ENCODE results near the gene ARHGAP42. TPM values are rescaled to one million over a fixed set of nuclear protein-coding genes. Genes with fewer than 3 reads are reported as not detected.
A peak's percentile ranks its signal among the peaks of the same experiment; 100 is the strongest.

ARHGAP42 gene
- total and polyA plus RNA-seq, 10 donors, result 3.5 to 31.0 (median 19.6) TPM

- 20 to 41% (median 22%) methylated on average over 2 of the region's 2 CpGs for WGBS, 5 donors
- Histone ChIP-seq H3K4me3 (no peak overlapping the region), H3K4me1 (peaks cover 0 to 8% (median 0%) of the 10 kb centered on the region in 6 donors), H3K36me3 (no peaks in the 10 kb centered on the region), H3K27ac (peak overlapping the region in 2 of 8 donors; percentile 13 to 20), H3K9me3 (peaks cover 0 to 9% (median 7%) of the 10 kb centered on the region in 8 donors), H3K27me3 (replicated peaks in 1 of 7) (no peaks in the 10 kb centered on the region)
- intact Hi-C loops (cut with DNase I; ENCODE audit: low total_unique reads), result no loop called here
- TF ChIP-seq POLR2AphosphoS5 (IDR thresholded peaks at IDR 0.05) (peak in 1 of 3 donors; percentile 7), POLR2A (IDR thresholded peaks at IDR 0.05) (no peak)
- TF ChIP-seq, protein P1, sequence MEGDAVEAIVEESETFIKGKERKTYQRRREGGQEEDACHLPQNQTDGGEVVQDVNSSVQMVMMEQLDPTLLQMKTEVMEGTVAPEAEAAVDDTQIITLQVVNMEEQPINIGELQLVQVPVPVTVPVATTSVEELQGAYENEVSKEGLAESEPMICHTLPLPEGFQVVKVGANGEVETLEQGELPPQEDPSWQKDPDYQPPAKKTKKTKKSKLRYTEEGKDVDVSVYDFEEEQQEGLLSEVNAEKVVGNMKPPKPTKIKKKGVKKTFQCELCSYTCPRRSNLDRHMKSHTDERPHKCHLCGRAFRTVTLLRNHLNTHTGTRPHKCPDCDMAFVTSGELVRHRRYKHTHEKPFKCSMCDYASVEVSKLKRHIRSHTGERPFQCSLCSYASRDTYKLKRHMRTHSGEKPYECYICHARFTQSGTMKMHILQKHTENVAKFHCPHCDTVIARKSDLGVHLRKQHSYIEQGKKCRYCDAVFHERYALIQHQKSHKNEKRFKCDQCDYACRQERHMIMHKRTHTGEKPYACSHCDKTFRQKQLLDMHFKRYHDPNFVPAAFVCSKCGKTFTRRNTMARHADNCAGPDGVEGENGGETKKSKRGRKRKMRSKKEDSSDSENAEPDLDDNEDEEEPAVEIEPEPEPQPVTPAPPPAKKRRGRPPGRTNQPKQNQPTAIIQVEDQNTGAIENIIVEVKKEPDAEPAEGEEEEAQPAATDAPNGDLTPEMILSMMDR (IDR thresholded peaks at IDR 0.05 in 8 of 11, conservative IDR thresholded peaks at IDR 0.05 in 3 of 11), result no peak
- no peak for DNase-seq
Measured at GRCh38 chr11:100863080-100863581, 176.0 kb downstream of the ARHGAP42 start.

DNA sequence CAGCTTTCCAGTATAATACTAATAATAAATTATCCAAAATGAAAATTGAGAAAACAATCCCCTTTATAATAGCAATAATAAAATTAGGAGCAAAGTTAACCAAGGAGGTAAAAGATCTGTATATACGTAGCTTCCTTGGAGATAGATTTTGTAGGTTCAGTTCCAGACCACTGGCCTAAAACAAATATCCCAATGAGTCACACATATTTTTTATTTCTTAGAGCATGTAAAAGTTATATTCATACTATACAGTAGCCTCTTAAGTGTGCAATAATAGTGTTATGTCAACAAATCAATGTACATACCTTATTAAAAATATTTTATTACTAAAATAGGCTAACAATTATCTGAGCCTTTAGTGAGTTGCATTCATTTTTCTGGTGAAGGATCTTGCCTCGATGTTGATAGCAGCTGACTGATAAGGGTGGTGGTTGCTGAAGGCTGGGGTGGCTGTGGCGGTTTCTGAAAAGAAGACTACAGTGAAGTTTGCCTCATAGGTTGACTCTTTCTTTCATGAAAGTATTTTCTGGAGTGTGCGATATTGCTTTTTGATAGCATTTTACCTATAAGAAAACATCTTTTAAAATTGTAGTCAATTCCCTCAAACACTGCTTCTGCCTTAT, 178.5 kb downstream of the ARHGAP42 start:
- intact Hi-C loops (cut with DNase I; ENCODE audit: low total_unique reads), result no loop called here
- Histone ChIP-seq H3K4me1 (peaks cover 0 to 8% (median 0%) of the 10 kb centered on the region in 6 donors), H3K9me3 (peaks cover 0 to 9% (median 7%) of the 10 kb centered on the region in 8 donors), H3K36me3 (no peaks in the 10 kb centered on the region), H3K27me3 (replicated peaks in 1 of 7) (no peaks in the 10 kb centered on the region), H3K27ac (no peak overlapping the region), H3K4me3 (no peak overlapping the region)
- WGBS, 5 donors, result 60 to 89% (median 79%) methylated on average over 4 of the region's 4 CpGs
- TF ChIP-seq, protein P1 (IDR thresholded peaks at IDR 0.05 in 8 of 11, conservative IDR thresholded peaks at IDR 0.05 in 3 of 11), result no peak
- no peak for TF ChIP-seq POLR2AphosphoS5 (IDR thresholded peaks at IDR 0.05)
- TF ChIP-seq POLR2A (IDR thresholded peaks at IDR 0.05), result no peak
- DNase-seq, result no peak

DNA sequence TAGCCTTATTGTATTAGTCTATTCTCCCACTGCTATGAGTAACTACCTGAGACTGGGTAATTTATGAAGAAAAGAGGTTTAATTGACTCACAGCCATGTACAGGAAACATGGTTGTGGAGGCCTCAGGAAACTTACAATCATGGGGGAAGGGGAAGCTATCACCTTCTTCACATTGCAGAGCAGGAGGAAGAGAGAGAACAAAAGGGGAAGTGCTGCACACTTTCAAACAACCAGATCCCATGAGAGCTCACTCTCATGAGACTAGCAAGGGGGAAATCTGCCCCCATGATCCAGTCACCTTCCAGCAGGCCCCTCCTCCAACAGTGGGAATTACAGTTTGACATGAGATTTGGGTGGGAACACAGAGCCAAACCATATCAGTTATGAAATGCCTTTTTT, 179.4 kb downstream of the ARHGAP42 start:
- H3K4me1 ChIP-seq, result peaks cover 0 to 8% (median 0%) of the 10 kb centered on the region in 6 donors
- TF ChIP-seq, protein P1 (IDR thresholded peaks at IDR 0.05 in 8 of 11, conservative IDR thresholded peaks at IDR 0.05 in 3 of 11), result no peak
- TF ChIP-seq POLR2A (IDR thresholded peaks at IDR 0.05) (no peak), POLR2AphosphoS5 (IDR thresholded peaks at IDR 0.05) (no peak)
- no peaks in the 10 kb centered on the region for H3K36me3 ChIP-seq
- H3K27ac ChIP-seq, result no peak overlapping the region
- H3K9me3 ChIP-seq, result peaks cover 0 to 9% (median 7%) of the 10 kb centered on the region in 8 donors
- no peaks in the 10 kb centered on the region for H3K27me3 ChIP-seq (replicated peaks in 1 of 7)
- no peak overlapping the region for H3K4me3 ChIP-seq
- DNase-seq, result no peak
- intact Hi-C loops (cut with DNase I; ENCODE audit: low total_unique reads), result no loop called here

- intact Hi-C loops (cut with DNase I; ENCODE audit: low total_unique reads), result no loop called here
- H3K27ac ChIP-seq, result no peak overlapping the region
- TF ChIP-seq, protein P1 (IDR thresholded peaks at IDR 0.05 in 8 of 11, conservative IDR thresholded peaks at IDR 0.05 in 3 of 11), result no peak
- no peak for TF ChIP-seq POLR2A (IDR thresholded peaks at IDR 0.05)
- H3K9me3 ChIP-seq, result peaks cover 0 to 9% (median 7%) of the 10 kb centered on the region in 8 donors
- WGBS, 5 donors, result 79 to 88% (median 86%) methylated on average over 2 of the region's 2 CpGs
- H3K27me3 ChIP-seq (replicated peaks in 1 of 7), result no peaks in the 10 kb centered on the region
- H3K36me3 ChIP-seq, result no peaks in the 10 kb centered on the region
- peaks cover 0 to 8% (median 0%) of the 10 kb centered on the region in 6 donors for H3K4me1 ChIP-seq
- H3K4me3 ChIP-seq, result no peak overlapping the region
- DNase-seq, result no peak
Measured at GRCh38 chr11:100867606-100868005, 180.5 kb downstream of the ARHGAP42 start.

Measured in spleen (tissue), 11 donors.